ENCODE results near the gene CCDC174.
"Not testable (repeated sequence)": the region's sequence is repeated elsewhere in the genome, so short reads cannot be mapped to it uniquely, and the experiment has no call there.

The CCDC174 gene

DNA sequence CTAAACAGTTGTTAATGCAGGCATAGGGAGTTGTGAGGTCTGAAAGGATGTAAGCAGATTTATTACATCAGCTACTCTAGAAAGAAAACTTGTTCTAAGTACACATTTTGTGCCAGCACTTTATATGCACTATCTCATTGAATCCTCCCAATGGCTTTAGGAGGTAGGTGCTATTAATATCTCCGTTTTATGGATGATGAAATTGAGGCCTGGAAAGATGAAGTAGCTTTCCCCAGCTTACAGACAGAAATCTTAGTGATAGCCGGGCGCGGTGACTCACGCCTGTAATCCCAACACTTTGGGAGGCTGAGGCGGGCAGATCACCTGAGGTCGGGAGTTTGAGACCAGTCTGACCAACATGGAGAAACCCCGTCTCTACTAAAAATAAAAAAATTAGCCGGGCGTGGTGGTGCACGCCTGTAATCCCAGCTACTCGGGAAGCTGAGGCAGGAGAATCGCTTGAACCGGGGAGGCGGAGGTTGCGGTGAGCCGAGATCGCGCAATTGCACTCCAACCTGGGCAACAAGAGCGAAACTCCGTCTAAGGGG is 872 bp downstream of the CCDC174 start:
- not testable (repeated sequence) for DNase-seq (ENCODE audit: low read depth in 2 of 2)

DNA sequence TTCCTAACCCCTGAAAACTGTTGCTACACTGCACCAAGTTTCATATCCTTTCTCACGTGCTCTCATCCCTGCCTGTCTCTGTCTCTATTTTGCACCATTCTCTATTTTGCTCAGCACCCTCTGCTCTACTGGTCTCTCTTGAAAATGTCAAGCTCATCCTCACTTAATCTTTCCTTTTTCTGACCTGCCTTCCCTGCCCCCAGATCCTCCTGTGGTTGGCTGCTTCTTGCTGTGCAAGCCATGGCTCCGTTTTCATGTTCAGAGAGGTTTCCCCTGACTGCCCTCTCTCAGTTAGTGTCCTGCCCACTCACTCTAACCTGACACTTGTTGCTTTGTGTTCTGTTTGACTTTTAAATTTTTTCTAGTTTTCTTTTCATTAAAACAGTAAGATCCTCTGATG is 6.0 kb downstream of the CCDC174 start:
- no peak for DNase-seq (ENCODE audit: low read depth in 2 of 2)

DNA sequence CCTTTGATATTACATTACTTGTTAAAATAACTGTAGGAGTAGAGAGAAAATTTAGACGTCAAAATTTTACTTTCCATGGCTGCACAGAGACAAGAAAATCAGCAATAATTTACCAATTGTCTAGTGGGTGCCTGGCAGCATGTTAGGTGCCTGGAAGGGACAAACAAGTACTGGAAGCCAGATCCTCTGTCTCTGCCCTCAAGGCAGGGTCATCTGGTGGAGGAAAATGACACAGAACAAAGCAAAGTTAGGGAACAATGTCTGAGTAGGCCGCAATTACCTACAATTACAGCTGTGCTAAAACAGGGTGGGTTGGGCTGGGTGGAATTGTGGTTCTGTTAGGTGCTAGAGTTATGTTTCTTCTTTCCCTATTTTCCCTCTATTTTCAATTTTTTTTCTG is 7.4 kb downstream of the CCDC174 start:
- no peak for DNase-seq (ENCODE audit: low read depth in 2 of 2)

GRCh38 chr3:14660942-14661341 is 9.4 kb downstream of the CCDC174 start:
- no peak for DNase-seq (ENCODE audit: low read depth in 2 of 2)

DNA sequence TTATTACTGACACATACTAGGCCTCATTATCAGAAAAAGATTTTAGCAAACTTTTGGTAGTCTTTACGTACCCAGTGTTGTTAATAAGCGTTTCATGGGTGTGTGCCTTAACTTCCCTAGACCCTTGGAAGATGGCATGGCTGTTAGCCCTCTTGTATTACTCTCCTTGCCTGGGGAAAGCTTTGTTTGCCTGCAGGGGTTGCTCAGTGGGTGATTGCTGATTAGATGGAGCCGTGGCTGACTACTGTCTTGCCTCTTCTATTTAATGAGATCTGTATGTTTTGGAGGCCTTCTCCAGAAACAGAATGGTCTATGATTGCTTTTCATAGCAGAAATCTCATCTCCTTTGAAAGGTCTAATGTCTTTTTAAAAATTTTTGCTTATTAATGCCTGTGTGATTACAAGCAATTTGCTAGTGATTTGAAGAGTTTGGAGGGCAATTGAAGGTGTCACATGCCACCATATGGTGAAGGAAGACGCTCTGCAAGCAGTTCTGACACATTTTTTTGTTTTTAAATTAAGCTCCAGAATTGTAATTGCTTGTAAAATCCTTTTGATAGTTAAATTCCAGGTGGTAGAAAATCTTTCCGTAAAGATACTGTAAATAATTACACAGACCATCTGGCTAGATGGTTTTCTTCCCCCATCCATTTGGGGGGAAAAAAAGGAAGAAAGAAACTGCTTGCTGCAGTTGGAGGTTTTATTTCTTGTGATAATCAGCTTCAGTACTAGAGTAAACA is 12.0 kb downstream of the CCDC174 start:
- no peak for DNase-seq (ENCODE audit: low read depth in 2 of 2)

DNA sequence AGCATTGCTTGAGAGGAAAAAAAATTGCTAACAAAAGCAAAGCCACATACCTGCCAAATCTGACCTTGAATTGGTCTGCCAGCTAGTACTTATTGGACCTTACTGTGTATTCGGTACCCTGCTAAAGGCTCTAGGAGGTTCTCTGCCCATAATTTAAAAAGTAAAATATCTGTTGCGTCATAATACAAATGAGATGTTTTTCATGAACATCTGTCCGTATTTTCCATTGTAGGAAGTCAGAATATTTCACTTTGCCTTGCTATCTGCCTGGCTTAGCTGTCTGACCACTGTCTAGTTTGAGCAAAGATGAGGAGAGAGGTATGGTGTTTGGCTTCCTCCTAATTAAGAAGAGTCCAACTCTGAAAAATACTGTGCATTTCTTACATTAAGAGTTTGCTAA is 12.6 kb downstream of the CCDC174 start:
- no peak for DNase-seq (ENCODE audit: low read depth in 2 of 2)

DNA sequence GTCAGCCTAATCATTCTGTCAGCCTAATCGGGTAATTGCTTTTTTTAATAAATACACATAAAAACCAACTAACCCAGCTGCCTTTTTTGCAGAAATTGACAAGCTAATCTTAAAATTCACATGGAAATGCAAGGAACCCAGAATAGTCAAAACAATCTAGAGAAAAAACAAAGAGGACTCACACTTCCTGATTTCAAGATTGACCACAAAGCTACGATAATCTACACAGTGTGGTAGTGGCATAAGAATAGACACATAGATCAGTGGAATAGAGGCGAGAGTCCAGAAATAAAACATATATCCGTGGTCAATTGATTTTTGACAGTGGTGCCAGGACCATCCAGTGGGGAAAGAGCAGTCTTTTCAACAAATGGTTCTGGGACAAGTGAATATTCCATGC is 21.0 kb downstream of the CCDC174 start:
- no peak for DNase-seq (ENCODE audit: low read depth in 2 of 2)

DNA sequence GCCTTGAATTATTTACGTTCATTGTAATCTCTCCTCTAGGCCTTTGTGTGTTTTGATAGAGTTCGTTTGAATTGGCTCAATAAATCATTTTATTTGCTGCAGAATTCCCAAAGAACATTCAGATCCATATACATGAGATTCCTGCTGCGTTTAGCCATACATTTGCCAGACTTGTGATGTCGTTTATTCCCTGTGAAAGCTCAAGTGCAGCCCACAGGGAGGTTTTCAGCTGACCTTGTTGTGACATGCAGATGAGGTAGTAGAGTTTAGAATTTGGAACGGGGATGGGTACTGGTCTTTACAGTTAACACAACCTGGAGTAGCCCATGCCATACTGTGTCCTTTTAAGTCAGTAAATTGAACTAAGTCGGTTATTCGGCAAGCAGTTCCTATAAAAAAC is 23.3 kb downstream of the CCDC174 start, which contains the start of gene C3orf20:
TSS of gene C3orf20 (plus strand) at position 301 of the 400 bp plus-strand sequence. CDS start 7,573 bp downstream, outside the sequence.
- no peak for DNase-seq (ENCODE audit: low read depth in 2 of 2)

- no peak for DNase-seq (ENCODE audit: low read depth in 2 of 2)
Measured at GRCh38 chr3:14676881-14677280, 25.3 kb downstream of the CCDC174 start.

DNA sequence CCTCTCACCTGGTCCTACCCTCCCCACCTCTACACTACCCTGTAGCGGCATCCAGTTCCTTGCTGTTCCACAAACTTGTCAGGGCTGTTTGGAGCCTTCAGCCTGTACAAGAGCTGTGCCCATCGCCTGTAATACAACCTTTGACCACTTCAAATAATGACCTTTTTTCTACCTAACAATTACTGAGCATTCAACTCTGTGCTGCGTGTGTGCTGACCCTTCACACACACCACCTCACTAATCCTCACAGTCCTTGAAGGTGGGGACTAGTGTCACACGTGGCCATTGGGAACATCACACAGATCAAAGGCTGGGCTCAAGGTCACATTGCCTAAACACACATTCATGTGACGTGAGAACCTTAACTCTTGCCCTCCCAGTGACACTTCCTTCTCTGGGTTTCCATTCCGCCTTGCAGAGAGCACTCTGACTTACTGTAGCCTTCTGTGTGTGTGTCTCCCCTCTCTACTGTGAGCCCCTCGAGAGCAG is 26.5 kb downstream of the CCDC174 start:
- DNase-seq (ENCODE audit: low read depth in 2 of 2) = no peak

GRCh38 chr3:14680115-14680514 is 28.6 kb downstream of the CCDC174 start:
- DNase-seq (ENCODE audit: low read depth in 2 of 2) = no peak

DNA sequence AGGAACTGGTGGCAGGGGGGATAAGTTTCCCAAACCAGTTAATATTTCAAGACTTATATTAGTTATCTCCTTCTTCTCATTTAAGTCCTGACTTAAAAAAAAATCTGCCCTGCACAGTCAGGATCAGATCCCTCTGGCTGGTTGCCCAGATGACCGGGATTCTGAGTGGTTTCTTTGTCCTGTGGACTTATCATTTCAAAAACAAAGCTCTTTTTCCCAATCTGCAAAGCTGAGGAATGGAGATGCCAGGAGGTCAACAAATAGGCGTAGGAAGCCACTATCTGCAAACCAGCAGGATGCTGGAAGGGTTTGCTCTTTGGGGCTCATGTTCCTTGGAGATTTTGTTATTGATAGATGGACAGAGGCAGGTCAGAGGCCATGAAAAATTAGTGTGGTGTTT is 29.2 kb downstream of the CCDC174 start:
- DNase-seq (ENCODE audit: low read depth in 2 of 2) = no peak

GRCh38 chr3:14684447-14684846 is 32.9 kb downstream of the CCDC174 start:
- no peak for DNase-seq (ENCODE audit: low read depth in 2 of 2)

- no peak for DNase-seq (ENCODE audit: low read depth in 2 of 2)
Measured at GRCh38 chr3:14685179-14685578, 33.6 kb downstream of the CCDC174 start.

DNA sequence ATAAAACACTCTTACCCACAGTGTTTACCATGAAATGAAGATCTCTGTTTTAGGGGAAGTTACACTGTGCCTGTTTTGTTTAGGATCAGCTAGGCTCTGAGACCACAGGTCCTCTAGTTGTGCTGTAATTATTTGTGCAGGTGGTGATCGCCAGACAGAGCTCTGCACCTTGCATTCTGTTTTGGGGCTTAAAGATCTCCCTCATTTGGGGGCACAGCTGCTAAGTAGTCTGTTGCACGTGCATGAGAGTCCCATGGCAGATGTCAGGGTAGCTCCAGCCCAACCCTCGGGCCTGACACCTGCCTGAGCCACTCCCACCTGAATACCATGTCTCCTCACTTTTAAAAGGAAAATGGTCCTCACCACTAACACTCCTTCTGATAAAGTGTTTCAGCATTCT is 35.8 kb downstream of the CCDC174 start:
- no peak for DNase-seq (ENCODE audit: low read depth in 2 of 2)

- no peak for DNase-seq (ENCODE audit: low read depth in 2 of 2)
Measured at GRCh38 chr3:14688525-14688924, 37.0 kb downstream of the CCDC174 start.

DNA sequence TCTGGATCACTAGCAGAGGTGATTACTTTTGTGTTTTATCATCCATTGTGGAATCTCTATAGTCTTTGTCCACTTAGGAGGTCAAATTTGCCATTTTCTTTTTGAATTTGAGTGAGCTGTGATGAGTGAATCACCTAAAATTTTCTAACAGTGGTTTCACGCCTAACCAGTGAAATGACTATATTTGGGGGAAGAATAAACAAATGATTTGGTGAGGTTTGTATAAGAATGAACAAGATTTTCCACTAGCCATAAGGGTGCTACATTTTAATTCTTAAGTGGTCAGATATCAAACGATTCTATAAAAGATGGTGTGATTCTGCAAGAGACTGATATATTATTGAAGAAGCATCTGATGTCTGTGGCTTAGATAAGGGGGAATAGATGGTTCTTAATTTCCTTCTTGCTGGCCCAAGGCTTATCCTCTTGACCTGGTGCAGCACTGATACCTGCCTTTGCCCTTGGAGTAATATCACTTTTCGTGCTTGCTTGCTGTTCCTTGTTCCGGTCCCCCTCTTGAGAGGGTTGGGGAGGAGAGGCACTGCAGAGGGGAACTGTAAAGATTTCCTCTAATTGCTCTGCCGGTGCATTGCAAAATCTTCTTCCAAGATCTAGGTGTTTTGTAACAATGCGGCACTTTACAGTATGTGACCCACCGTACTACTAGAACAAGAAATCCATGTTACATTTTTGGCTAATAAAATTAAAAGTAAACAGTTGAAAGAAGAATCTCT is 37.9 kb downstream of the CCDC174 start:
- no peak for DNase-seq (ENCODE audit: low read depth in 2 of 2)

DNA sequence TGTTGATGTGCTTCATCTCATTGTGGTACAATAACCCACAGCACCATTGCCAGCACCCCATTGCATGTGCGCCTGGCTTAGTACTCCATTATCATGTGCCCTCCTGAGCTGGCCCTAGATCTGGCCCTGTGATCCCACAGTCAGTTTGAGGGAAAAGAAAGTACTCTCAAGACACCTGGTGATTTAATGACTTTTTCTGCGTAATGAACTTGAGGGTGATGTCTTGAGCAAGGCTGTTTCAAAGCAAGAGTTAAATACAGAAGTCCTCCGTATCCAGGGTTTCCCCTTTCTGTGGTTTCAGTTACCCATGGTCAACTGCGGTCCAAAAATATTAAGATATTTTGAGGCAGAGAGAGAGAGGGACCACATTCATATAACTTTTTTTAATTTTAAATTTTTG is 39.7 kb downstream of the CCDC174 start:
- DNase-seq (ENCODE audit: low read depth in 2 of 2) = no peak

- DNase-seq (ENCODE audit: low read depth in 2 of 2) = no peak
Measured at GRCh38 chr3:14691719-14692118, 40.2 kb downstream of the CCDC174 start.

DNA sequence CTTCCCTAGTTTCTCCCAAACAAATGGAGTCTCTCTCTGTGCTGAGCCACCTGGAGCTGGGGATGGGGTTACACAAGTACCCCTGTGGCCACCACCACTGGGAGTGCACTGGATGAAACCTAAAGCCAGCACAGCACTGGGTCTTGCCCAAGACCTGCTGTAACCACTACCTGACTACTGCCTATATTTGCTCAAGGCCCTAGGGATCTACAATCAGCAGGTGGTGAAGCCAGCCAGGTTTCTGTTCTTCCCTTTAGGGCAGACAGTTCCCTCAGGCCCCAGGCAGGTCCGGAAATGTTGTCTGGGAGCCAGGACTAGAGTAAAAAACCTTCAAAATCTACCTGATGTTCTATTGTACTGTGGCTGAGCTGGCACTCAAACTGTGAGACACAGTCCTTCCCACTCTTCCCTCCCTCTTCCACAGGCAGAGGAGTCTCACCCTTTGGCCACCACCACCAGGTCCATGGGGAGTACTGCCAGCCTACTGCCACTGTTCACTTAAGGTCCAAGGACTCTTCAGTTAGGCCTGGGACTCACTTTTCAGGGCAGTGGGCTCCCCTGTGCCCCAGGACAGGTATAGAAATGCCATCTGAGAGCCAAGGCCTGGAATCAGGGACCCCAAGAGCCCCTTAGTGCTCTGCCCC is 47.2 kb downstream of the CCDC174 start:
- DNase-seq (ENCODE audit: low read depth in 2 of 2) = no peak

DNA sequence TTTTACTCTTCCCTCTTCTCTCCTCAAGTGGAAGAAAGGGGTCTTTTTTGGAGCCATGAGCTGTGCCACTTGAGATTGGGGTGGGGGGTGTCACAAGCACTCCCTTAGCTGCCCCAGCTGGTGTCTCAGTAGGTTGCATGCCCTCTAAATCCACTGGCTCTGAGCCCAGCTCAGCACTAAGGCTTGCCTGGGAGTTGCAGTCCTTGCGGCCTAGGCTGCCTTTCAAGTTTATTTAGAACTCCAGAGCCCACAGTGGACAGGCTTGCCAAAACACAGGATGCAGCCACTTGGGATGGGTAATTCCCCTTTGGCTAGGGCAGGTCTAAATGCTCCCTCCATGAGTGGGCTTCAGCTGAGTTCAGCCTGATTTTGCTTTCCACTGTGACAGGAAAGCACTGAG is 48.1 kb downstream of the CCDC174 start:
- DNase-seq (ENCODE audit: low read depth in 2 of 2) = no peak

- no peak for DNase-seq (ENCODE audit: low read depth in 2 of 2)
Measured at GRCh38 chr3:14700891-14701290, 49.3 kb downstream of the CCDC174 start.
